GM19467 (cell line): ENCODE data around the gene PCDH8.

ENCODE experiments used
- ATAC-seq: cut with Tn5 transposase; IDR thresholded peaks from one replicate; pipeline ENCODE4 v1.9.1; 2021; ENCODE audit warnings: mild to moderate bottlenecking, moderate library complexity; ENCODE audit not compliant: unreplicated experiment

Gene PCDH8, protein sequence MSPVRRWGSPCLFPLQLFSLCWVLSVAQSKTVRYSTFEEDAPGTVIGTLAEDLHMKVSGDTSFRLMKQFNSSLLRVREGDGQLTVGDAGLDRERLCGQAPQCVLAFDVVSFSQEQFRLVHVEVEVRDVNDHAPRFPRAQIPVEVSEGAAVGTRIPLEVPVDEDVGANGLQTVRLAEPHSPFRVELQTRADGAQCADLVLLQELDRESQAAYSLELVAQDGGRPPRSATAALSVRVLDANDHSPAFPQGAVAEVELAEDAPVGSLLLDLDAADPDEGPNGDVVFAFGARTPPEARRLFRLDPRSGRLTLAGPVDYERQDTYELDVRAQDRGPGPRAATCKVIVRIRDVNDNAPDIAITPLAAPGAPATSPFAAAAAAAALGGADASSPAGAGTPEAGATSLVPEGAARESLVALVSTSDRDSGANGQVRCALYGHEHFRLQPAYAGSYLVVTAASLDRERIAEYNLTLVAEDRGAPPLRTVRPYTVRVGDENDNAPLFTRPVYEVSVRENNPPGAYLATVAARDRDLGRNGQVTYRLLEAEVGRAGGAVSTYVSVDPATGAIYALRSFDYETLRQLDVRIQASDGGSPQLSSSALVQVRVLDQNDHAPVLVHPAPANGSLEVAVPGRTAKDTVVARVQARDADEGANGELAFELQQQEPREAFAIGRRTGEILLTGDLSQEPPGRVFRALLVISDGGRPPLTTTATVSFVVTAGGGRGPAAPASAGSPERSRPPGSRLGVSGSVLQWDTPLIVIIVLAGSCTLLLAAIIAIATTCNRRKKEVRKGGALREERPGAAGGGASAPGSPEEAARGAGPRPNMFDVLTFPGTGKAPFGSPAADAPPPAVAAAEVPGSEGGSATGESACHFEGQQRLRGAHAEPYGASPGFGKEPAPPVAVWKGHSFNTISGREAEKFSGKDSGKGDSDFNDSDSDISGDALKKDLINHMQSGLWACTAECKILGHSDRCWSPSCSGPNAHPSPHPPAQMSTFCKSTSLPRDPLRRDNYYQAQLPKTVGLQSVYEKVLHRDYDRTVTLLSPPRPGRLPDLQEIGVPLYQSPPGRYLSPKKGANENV

DNA sequence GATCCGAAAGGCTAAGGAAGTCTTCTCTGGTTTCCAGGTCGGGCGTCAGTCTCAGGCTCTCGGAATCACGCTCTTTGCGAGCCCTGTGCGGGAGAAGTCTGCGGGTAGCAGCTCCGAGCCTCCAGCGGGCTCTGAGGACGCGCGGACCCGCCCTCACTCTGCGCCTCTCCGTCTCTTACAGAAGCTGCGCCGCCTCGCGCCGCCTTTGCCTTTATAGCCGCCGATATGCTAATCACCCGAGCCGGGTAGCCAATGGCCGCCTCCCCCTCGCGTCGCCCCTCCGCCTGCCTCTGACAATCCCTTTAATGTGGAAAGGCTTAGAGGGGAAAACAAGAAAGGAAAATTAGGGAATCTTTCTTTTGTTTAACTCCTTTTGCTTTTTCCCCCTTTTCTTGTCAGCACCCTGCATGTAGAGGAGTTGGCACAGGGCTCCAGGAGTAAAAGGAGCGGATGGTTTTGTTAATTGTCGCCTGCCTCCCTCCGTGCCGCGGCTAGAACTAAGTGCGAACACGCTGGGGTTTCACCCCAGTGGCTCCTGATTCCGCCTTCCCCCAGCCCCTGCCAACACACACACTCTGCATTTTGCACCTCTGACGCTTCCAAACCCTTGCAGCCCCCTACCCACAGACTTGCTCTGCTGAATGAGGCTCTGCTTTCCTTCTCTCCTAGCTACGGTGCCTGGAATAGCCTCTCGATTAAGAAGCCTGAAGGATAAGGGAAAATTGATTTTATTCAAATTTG is at the start of gene PCDH8:
Gene PCDH8 (minus strand): TSS at position 186 of the 741 bp plus-strand sequence. CDS start 204 bp downstream, outside the sequence.
- ATAC-seq, result no peak

DNA sequence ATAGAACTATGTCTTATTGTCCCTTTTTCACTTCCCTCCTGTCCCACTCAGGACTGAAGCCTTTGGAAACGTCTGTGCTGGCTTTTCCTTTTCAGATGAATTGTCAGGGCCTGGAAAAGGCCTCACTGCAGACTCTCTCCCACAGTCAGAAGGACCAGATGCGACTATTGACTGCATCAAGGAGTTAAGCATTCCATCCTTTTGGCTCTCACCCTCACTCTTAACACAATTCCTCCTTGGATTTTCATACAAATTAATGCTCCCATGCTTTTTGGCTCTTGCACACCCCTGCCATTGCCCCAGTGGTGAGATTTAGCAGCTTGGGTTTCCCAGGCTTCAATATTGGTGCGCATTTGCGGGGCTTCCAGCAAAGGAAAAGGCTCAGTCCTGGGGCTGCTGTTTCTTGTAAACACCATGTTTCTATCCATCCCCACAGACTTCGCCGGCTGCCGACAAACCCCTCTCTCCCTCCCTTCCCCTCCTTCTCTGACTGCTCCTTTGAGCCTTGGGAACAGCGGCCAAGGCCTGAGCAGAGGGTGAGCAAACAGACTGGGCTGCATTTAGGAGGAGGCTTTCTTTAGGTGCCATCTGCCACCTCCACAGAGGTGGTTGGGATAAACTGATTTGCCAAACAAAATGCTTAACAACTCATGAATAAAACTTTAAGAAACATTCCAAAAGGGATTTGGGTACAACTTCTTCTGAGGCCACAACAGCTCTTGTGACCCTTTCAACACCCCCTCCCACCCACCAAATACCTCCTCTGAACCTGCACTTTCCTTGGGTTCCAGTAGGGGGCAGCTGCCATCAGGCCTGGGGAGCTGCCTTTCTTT is 48.6 kb upstream of the PCDH8 start:
- no peak for ATAC-seq

DNA sequence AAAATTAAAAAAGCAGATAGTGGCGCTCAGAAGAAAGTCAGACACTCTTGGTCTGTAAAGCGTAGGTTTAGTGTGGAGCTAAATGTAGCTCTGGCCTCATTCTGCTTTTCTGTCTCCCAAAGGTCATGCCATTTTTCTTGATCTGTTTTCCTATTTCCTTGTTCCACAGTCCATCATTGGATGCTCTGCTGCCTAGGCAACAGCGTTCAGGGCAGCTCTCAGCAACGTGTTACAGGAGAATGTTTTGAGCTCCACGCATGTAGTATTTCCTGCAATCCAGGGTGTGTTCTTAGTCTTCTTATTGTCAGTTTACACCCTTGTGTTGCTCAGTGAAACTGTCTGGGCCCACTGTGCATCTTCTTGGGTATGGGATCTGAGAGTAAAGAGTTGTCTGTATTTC is 46.0 kb upstream of the PCDH8 start:
- ATAC-seq, result no peak

DNA sequence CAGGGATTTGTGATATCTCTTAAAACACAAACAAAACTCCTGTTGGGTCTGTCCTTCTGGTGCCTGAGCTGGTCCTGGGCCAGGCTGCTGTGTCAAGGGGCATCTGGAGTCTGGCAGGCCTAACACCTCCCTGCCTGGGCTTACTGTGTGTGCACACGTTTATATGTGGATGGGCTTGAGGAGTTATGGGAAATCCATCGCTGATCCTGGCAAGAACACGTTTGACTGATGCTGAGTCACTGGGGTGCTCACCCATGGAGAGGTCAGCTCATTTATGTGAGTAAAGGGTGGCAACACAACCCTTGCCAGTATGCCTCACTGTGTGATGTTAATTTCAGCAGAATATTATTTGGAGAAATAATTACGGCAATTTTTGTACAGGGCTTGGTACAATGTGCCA is 44.5 kb upstream of the PCDH8 start:
- no peak for ATAC-seq

DNA sequence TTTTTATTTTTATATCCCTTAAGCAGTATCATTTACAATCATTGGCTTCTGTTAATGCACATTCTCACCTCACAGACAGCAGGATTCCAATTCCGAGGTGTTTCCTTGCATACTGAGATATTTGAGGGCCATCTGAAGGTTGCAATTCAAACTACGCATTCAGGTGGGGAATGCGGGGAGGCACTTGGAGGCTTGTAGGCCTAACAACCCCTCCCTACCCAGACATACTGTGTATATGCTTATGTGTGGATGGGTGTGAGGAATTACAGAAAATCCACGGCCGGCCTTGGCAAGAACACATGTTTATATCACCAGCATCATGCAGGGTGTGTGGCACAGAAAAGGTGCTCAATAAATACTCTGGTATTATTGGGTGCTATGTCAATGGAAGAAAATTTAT is 43.3 kb upstream of the PCDH8 start:
- no peak for ATAC-seq

DNA sequence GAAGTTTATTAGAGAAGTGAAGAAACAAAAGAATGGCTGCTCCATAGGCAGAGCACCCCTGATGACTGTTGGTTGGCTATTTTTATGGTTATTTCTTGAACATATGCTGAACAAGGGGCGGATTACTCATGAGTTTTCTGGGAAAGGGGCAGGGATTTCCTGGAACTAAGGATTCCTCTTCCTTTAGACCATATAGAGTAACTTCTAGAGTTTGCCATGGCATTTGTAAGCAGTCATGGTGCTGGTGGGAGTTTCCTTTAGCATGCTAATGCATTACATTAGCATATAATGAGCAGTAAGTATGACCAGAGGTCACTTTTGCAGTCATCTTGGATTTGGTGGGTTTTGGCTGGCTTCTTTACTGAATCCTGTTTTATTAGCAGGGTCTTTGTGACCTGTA is 38.7 kb upstream of the PCDH8 start:
- ATAC-seq, result no peak

DNA sequence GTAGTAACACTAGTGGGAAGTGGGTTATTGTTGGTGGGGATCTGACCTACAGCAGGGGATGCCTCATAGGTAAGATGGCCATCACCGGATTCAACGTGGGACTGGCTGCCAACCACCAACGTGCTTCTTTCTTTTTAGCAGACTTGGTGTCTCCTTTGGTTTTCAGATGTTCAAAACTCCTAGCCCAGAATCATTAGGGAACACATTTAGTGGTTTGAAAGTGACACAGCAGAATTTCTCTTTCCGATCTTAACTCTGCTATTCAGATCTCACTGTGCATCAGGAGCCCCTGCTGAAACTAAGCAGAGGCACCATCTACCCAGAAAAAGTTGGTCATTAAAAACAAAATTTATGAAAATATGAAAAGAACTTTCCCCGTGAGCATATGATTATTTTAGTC is 36.7 kb upstream of the PCDH8 start:
- no peak for ATAC-seq

DNA sequence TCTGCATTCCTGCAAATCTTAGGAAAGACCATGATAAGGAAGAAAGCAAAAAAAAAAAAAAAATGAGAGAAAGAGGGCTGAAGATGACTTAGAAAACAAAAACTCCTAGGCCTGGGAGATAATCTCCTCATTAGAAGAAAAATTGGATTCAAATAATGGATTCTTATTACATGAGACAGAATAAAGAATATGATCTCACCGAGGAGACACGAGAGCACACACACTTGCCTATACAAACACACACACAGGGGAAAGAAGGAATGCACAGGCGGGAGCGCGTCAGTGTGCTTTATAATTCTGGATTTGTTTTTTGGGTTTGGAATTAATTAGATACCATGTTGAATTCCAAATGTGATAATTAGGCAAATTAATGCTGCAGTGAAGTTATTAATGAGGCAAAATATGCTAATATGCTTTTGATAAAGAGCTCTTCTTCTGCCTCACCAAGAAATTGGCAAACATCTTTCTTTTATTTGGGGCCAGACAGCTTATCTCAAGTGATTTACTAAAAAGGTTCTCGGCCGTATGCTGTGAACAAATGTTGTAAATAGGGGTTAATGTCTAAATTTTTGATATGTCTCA is 36.1 kb upstream of the PCDH8 start:
- ATAC-seq, result no peak

DNA sequence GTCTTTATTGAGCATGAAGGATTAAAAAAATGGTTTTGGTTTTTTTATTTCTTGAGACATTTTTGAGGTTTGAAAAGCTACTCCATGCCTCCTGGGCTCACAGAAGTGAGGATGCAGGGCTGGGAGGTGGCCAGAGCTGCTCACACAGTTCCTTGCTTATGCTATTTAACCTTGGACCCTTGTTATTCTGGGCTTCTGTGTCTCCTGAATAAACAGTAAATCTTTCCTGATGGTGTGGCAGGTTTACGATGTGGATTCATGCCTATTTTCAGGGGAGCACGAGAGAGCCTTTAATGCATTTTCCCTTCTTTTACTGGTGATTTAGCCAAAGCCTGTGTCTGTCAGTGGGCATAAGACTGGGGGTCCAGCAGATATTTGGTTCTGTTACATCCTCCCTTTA is 34.3 kb upstream of the PCDH8 start:
- no peak for ATAC-seq

DNA sequence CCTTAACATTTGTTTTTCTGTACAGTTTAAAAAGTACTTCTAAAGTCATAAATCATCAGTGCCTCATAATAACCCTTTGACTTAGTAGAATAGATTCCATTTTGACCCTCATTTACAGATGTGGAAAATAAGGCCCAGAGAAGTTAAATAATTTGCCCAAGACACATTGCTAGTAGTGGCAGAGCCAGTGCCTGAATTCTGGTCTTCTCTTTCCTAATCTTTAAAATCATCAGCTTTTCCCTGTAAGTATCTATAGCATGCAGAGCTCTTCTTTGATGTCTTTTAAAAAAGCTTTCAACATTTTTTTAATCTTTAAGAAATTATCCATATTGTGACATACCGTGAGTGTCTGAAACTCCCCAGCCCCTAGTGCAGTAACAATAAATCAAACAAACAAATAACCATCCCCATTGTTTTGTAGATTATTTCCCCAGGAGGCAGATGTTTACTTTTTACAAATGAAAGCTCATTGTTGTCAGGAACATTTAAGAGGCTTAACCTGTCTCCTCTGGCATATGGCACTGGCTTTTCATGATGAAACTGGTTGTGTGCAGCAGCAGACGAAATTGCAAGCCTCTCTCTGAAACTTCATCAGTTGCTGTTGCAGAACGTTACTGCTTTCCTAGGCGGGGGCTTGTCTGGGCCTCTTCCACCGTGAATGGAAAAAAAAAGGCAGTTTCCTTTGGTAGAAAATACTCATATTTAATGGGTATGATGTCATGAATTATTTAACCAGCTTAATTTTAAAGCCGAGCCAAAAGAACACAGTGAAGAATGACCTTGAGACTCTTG is 31.7 kb upstream of the PCDH8 start:
- no peak for ATAC-seq

DNA sequence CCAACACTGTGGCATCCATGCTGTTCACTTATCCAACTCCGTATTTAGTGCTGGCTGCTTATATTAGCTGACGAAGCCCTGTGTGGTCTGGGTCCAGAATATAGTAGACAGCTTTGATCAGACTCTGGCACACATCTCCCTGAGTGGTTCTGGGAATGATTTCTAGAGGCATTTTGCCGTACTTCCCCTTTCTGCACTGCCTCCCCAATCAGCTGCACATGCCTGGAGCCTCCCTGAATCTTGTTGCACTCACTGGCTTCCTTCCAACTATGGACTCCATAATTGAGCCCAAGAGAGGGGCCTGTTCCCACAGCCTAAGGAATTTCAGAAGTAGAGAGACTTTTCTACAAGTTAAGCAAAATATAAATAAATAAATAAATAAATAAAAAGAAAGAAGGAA is 30.4 kb upstream of the PCDH8 start:
- no peak for ATAC-seq

DNA sequence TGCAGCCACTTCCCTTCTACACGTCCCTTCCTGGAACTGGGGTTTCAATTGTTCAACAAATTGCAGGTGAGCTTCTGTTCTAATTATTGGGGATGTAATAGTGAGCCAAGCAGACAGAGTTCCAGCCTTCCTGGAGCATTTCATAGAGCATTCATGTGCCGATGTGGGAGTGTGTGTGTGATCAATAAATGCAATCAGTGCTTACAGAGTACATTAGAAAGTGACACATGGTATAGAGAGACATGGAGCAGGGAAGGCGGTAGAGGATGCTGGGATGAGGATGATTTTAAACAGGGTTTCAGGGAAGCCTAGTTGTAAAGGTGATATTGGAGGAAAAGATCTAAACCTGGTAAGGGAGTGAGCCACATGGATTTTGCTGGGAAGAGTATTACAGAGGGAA is 21.7 kb upstream of the PCDH8 start:
- ATAC-seq, result no peak

DNA sequence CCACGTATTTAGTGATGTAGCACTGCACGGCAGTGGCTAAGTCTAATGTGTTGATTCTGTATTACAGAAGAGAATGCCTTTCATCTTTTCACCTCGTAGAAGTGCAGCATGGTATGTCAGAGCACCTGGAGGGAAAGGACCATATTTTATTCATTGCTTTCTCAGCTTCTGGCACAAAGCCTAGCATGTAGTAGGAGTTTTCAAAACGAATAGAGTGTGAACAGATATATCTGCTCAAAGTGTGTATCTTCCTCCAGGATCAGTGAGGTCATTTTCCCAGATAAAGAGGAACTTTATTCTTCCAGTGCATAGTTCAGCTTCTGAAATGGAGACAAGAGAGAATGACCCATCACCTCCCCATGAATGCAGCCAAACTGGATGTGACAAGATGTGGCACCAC is 21.2 kb upstream of the PCDH8 start:
- no peak for ATAC-seq

DNA sequence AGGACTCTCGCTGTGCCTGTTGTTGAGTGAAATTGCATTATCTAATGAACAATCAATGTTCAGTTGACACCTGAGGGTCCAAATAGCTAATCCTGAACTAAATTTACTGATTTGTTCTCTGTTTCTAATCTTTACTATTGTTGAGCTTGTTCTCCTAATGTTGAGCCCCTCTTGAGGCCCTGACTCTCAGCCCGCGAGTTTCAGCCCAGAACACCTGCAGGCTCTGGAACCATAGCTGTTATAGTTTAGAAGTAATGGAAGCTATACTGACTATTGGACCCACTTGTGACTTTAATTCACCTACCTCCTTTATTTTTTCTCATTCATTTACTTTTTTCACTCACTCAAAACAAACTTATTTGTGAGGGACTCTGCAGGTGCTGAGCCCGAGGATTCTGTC is 20.6 kb upstream of the PCDH8 start:
- no peak for ATAC-seq

DNA sequence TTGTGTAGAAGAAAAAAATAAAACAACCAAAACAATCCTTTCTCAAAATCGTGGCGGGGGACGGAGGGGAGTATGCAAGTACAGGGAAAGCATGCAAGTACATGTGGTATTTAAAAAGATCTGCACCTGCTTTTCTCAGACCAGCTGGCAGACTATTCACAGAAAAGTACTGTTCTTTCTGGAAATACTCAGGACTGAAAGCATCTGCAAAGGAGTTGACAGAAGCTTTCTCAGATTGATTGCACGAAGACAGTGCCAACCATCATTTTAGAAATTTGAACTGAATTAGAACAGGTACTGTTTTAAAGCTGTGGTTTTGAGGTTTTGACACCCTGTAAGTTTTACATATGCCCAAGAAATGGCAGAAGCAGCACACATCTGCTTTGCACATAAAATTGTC is 19.8 kb upstream of the PCDH8 start:
- ATAC-seq, result no peak

DNA sequence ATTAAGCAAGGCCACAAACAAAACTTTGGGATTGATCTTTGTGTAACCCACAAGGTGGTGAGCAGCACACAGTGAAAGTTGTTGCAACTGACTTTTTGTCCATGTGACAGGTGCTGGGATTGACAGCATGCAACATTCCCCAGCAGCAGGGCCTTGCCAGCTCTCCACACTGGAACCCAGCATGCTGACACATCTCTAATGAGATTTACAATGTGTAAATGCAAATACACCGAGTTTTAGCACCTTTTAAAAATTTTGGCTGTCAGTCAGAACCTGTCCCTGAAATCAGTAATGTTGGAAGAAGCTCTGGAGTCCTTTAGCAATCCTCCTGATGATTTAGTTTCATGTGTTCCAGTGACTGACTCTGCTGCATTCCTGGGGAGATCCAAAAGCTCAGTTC is 16.5 kb upstream of the PCDH8 start:
- no peak for ATAC-seq

DNA sequence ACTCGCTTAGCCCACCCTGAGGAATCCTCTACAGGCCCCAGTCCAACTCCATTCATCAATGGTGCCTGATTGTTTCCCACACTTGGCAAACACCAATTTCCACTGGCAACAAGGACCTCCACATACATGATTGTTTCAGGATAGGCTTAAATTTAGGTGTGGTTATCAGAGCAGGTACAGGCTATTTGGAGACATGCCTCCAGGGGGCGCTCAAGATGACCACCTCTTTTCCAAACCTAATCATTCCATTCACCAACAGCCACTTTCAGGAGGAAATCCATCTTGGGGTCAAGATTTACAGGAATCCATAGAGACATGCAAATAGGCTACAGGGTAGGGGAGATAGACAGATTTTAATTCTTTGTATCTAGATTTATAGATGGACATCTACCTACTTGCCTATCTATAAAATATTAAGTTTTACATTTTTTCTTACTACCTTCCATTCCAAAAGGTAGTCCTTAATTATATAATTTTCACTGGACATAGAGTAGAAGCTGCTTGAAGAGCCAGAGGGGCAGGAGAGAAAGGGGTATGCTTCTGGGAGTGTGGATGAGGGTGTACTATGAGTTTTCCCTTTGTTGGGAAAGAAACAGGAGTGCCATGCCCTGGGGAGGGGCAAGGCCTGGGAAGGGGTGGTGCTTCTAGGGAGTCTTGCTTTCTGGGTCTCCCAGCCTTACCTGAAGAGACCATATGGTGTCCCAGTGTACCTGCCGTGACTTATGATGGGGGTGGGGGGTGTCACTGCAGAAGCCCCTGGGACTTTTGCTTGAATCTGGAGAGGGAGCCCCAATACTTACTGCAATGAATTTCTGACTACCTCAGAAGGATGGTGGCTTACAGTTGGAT is 14.1 kb upstream of the PCDH8 start:
- ATAC-seq, result no peak

DNA sequence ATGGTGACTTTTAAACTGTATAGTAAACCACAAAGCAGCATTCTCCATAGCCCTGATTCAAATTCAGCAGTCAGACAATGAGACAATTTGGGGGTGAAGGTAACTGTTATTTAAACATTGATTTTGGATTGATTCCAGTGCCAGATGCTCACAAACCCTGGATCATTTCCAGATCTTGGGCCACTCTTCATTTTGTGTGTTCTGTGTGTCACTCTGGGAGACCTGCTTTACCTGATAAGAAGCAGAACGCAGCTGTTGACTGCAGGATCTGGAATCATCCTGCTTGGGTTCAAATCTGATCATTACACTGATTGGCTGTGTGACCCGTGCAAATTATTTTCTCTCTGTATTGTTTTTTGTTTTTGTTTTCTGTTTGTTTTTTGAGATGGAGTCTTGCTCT is 4.0 kb upstream of the PCDH8 start:
- no peak for ATAC-seq
